ENCODE measurements around the gene GP5. TPM values are rescaled to one million over a fixed set of nuclear protein-coding genes. Genes with fewer than 3 reads are reported as not detected.

GP5 gene
- total and polyA plus RNA-seq, 2 of the 13 experiments (the other 11 are each of a cell fraction or from before 2014, with no cell fraction given) = not detected

DNA sequence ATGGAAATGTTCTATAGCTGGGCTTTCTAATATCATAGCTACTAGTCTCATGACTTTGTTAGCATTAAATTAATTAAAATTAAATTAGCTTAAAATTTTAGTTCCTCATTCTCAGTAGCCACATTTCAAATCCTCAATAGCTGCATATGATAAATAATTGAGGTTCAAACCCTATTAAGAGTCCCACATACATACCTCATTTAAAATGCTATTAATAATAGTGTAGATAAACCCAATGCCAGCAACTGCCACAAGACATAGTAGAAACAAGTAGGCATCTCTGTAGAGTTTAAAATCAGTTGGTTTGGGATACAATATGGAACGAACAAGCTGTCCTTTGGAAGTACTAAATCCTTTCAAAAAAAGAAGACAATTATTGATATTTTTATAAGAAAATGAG lies 48.6 kb upstream of the GP5 start (continued):
- TF ChIP-seq, protein P1, sequence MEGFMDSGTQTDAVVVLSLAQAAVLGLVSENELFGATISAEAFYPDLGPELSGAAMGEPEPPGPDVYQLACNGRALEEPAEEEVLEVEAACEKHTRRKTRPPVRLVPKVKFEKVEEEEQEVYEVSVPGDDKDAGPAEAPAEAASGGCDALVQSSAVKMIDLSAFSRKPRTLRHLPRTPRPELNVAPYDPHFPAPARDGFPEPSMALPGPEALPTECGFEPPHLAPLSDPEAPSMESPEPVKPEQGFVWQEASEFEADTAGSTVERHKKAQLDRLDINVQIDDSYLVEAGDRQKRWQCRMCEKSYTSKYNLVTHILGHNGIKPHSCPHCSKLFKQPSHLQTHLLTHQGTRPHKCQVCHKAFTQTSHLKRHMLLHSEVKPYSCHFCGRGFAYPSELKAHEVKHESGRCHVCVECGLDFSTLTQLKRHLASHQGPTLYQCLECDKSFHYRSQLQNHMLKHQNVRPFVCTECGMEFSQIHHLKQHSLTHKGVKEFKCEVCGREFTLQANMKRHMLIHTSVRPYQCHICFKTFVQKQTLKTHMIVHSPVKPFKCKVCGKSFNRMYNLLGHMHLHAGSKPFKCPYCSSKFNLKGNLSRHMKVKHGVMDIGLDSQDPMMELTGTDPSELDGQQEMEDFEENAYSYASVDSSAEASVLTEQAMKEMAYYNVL (CRISPR knock-in tag; IDR thresholded peaks at IDR 0.05; ENCODE audit: borderline replicate concordance) = no peak
- TF ChIP-seq, protein P2, sequence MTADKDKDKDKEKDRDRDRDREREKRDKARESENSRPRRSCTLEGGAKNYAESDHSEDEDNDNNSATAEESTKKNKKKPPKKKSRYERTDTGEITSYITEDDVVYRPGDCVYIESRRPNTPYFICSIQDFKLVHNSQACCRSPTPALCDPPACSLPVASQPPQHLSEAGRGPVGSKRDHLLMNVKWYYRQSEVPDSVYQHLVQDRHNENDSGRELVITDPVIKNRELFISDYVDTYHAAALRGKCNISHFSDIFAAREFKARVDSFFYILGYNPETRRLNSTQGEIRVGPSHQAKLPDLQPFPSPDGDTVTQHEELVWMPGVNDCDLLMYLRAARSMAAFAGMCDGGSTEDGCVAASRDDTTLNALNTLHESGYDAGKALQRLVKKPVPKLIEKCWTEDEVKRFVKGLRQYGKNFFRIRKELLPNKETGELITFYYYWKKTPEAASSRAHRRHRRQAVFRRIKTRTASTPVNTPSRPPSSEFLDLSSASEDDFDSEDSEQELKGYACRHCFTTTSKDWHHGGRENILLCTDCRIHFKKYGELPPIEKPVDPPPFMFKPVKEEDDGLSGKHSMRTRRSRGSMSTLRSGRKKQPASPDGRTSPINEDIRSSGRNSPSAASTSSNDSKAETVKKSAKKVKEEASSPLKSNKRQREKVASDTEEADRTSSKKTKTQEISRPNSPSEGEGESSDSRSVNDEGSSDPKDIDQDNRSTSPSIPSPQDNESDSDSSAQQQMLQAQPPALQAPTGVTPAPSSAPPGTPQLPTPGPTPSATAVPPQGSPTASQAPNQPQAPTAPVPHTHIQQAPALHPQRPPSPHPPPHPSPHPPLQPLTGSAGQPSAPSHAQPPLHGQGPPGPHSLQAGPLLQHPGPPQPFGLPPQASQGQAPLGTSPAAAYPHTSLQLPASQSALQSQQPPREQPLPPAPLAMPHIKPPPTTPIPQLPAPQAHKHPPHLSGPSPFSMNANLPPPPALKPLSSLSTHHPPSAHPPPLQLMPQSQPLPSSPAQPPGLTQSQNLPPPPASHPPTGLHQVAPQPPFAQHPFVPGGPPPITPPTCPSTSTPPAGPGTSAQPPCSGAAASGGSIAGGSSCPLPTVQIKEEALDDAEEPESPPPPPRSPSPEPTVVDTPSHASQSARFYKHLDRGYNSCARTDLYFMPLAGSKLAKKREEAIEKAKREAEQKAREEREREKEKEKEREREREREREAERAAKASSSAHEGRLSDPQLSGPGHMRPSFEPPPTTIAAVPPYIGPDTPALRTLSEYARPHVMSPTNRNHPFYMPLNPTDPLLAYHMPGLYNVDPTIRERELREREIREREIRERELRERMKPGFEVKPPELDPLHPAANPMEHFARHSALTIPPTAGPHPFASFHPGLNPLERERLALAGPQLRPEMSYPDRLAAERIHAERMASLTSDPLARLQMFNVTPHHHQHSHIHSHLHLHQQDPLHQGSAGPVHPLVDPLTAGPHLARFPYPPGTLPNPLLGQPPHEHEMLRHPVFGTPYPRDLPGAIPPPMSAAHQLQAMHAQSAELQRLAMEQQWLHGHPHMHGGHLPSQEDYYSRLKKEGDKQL (CRISPR knock-in tag; IDR thresholded peaks at IDR 0.05; ENCODE audit: low read depth) = no peak
- no peak for TF ChIP-seq REPIN1 (CRISPR knock-in tag; IDR thresholded peaks at IDR 0.05; ENCODE audit: borderline replicate concordance, low read depth)

DNA sequence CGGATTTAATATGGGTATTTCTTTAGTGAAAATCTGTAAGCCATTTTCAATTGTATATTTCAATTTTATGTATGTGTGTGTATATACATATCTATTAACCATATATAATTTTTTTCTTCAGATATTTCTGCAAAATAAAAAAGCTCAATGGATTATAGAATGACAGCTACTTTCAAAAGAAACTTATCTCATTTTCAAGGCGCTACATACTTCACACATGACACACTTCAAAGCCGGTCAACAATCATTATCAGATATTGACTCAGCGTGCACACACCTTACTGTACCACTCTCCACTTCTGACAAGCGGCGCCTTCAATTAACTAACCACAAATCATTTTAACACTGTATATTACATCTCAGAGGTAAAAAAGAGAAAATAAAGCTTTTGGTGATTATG lies 48.1 kb upstream of the GP5 start:
- H3K79me2 ChIP-seq (ENCODE audit: insufficient read depth, low read length) = no peaks in the 10 kb centered on the region
- H3K4me2 ChIP-seq (ENCODE audit: low read depth, low read length) = peak overlapping the region; percentile 30; the same call in 1 of the 2 replicates
- in situ Hi-C loops (cut with HindIII; ENCODE audit: extremely low pct_ligation_motif_present, low pct_unique_long_range_greater_than_20kb) (no loop called here), intact Hi-C loops (cut with micrococcal nuclease; ENCODE audit: unreplicated experiment) (no loop called here)
- peaks cover 3% of the 10 kb centered on the region; the same call in 1 of the 2 replicates for H4K20me1 ChIP-seq (ENCODE audit: insufficient read depth, low read length)
- H3K27me3 ChIP-seq (ENCODE audit: control insufficient read depth in 1 of 2, insufficient read depth in 2 of 2, low read length in 2 of 2) = no peaks in the 10 kb centered on the region
- DNase-seq (ENCODE audit: low spot score) (peak; percentile 67), ATAC-seq (peak; percentile 91), FAIRE-seq (no peak)
- H3K4me3 ChIP-seq (replicated peaks in 1 of 3; ENCODE audit: insufficient read depth in 1 of 3, low read depth in 2 of 3, low read length in 3 of 3) = no peak overlapping the region
- H3K27ac ChIP-seq (ENCODE audit: extremely low read length, insufficient read depth, low read length) = peak overlapping the region; percentile 46
- peaks cover 24% of the 10 kb centered on the region for H3K4me1 ChIP-seq (ENCODE audit: insufficient read depth, low read length)
- ChIA-PET CTCF (ENCODE audit: low intra/inter-chr PET ratio, low total read pairs) (no interaction called here), POLR2A (interaction anchor here (1.0 to 1.9 kb wide), 3 partner anchors 125 to 137 kb away, joined by 3 to 5 read pairs (median 4); no protein-coding TSS in a partner anchor)
- H3K9ac ChIP-seq (ENCODE audit: insufficient read depth, low read depth, low read length) = no peak overlapping the region
- no peak overlapping the region for H2AFZ ChIP-seq (ENCODE audit: low read length)
- BruUV-seq (replicated peaks) = no TSS peak
- 33% methylated on average over 6 of the region's 6 CpGs for WGBS (ENCODE audit: low lambda C conversion rate)
- no peaks in the 10 kb centered on the region for H3K9me3 ChIP-seq (ENCODE audit: low read length)
- peaks cover 10 to 67% of the 10 kb centered on the region in 2 experiments for H3K36me3 ChIP-seq (replicated peaks in 1 of 2; ENCODE audit: control insufficient read depth in 1 of 2, insufficient read depth in 2 of 2, low read length in 2 of 2)
- TF ChIP-seq TCF7L2 (IDR thresholded peaks at IDR 0.05; ENCODE audit: low read depth, low read length) (peak; percentile 88), GATA4 (IDR thresholded peaks at IDR 0.05; ENCODE audit: borderline replicate concordance, low read depth) (peak; percentile 83), ZFP1 (CRISPR knock-in tag; IDR thresholded peaks at IDR 0.05) (no peak), ZNF792 (CRISPR knock-in tag; IDR thresholded peaks at IDR 0.05) (0 out of 2 replicates have a peak, but pooled peaks have one; percentile 8), ISL2 (CRISPR knock-in tag; IDR thresholded peaks at IDR 0.05) (no peak; the same call in 1 of the 2 replicates), ONECUT2 (CRISPR knock-in tag; IDR thresholded peaks at IDR 0.05) (0 out of 2 replicates have a peak, but pooled peaks have one; percentile 20), CREB1 (IDR thresholded peaks at IDR 0.05) (no peak), CREB1 (CRISPR knock-in tag; IDR thresholded peaks at IDR 0.05) (0 out of 2 replicates have a peak, but pooled peaks have one; percentile 1), MEIS1 (CRISPR knock-in tag; IDR thresholded peaks at IDR 0.05; ENCODE audit: borderline replicate concordance) (no peak), HMG20A (CRISPR knock-in tag; IDR thresholded peaks at IDR 0.05; ENCODE audit: borderline replicate concordance) (peak; percentile 16; the same call in 1 of the 2 replicates), SOX5 (CRISPR knock-in tag; IDR thresholded peaks at IDR 0.05; ENCODE audit: borderline replicate concordance) (0 out of 2 replicates have a peak, but pooled peaks have one; percentile 27)
- TF ChIP-seq, protein P3, sequence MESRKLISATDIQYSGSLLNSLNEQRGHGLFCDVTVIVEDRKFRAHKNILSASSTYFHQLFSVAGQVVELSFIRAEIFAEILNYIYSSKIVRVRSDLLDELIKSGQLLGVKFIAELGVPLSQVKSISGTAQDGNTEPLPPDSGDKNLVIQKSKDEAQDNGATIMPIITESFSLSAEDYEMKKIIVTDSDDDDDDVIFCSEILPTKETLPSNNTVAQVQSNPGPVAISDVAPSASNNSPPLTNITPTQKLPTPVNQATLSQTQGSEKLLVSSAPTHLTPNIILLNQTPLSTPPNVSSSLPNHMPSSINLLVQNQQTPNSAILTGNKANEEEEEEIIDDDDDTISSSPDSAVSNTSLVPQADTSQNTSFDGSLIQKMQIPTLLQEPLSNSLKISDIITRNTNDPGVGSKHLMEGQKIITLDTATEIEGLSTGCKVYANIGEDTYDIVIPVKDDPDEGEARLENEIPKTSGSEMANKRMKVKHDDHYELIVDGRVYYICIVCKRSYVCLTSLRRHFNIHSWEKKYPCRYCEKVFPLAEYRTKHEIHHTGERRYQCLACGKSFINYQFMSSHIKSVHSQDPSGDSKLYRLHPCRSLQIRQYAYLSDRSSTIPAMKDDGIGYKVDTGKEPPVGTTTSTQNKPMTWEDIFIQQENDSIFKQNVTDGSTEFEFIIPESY (CRISPR knock-in tag; IDR thresholded peaks at IDR 0.05) = peak; percentile 97
